ENCODE results near the gene RAD51B. TPM values are rescaled to one million over a fixed set of nuclear protein-coding genes. Genes with fewer than 3 reads are reported as not detected.

The RAD51B gene
- total RNA-seq, 3 donors from 2014 or later: 10.6 to 77.6 (median 33.8) TPM

DNA sequence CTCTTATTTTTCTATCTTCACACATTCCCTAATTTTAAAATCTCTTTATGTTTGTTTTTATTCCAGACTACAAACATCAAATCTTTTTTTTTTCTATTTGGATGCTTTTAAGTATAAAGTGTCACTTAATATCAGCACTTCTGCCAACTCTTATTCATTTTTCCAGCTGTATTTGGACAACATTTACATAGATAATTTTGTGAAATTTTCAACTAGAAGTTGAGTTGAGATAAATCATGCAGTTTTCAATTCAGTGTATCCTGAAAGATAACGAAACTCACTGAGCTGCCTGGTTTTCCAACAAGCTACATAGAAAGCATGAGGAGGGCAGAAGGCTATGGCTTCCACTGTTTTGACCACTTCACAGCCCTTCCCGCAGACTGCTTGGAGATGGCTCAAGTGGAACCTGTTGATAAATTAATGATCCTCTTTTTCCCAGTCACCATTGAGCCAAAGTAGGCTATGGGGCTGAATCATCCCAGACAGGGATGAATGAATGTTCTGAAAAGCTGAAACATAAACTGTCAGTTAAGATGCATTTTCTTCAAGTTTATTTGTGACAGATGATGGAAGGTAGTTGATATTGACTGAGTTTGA lies 213.9 kb downstream of the RAD51B start:
- no peak overlapping the region for H3K27ac ChIP-seq
- no peaks in the 10 kb centered on the region for H3K36me3 ChIP-seq
- no peaks in the 10 kb centered on the region for H3K27me3 ChIP-seq
- H3K9me3 ChIP-seq: no peaks in the 10 kb centered on the region
- H3K4me3 ChIP-seq: no peak overlapping the region
- intact Hi-C loops (cut with DNase I; ENCODE audit: low total_unique reads): no loop called here
- TF ChIP-seq CTCF (IDR thresholded peaks at IDR 0.05): no peak
- DNase-seq (ENCODE audit: low spot score in 2 of 2): no peak
- no peaks in the 10 kb centered on the region for H3K4me1 ChIP-seq

- no peak for DNase-seq (ENCODE audit: low spot score in 2 of 2)
- Histone ChIP-seq H3K27me3 (no peaks in the 10 kb centered on the region), H3K4me3 (no peak overlapping the region), H3K27ac (no peak overlapping the region), H3K36me3 (no peaks in the 10 kb centered on the region), H3K9me3 (no peaks in the 10 kb centered on the region), H3K4me1 (no peaks in the 10 kb centered on the region)
- intact Hi-C loops (cut with DNase I; ENCODE audit: low total_unique reads): no loop called here
- no peak for TF ChIP-seq POLR2A (IDR thresholded peaks at IDR 0.05)
- TF ChIP-seq CTCF (IDR thresholded peaks at IDR 0.05): no peak
- no peak for TF ChIP-seq POLR2AphosphoS5 (IDR thresholded peaks at IDR 0.05)
These were observed 215.3 kb downstream of the RAD51B start for GRCh38 chr14:68034896-68035295.

DNA sequence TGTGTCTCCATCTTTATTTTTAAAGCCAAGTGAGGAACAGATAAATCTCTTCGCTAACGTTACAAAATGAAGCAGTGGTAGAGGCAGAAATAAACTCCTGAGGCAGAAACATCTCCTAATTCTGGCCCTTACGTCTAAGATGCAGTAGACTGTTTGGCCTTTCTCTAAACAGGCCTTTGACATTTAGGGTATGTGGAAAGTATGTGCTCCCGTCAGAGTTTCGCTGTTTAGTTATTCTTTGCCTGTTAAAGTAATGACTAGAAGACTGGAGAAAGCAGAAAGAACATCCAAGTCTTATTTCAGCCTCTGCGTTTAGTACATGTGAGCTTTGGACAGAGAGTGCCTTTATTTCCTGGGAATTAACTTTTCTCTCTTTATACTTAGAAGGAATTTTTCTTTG lies 216.6 kb downstream of the RAD51B start:
- Histone ChIP-seq H3K4me3 (no peak overlapping the region), H3K9me3 (no peaks in the 10 kb centered on the region), H3K27me3 (no peaks in the 10 kb centered on the region), H3K36me3 (no peaks in the 10 kb centered on the region), H3K4me1 (no peaks in the 10 kb centered on the region), H3K27ac (no peak overlapping the region)
- DNase-seq (ENCODE audit: low spot score in 2 of 2): no peak
- intact Hi-C loops (cut with DNase I; ENCODE audit: low total_unique reads): no loop called here
- TF ChIP-seq CTCF (IDR thresholded peaks at IDR 0.05): no peak
- TF ChIP-seq POLR2AphosphoS5 (IDR thresholded peaks at IDR 0.05): no peak
- TF ChIP-seq POLR2A (IDR thresholded peaks at IDR 0.05): no peak

DNA sequence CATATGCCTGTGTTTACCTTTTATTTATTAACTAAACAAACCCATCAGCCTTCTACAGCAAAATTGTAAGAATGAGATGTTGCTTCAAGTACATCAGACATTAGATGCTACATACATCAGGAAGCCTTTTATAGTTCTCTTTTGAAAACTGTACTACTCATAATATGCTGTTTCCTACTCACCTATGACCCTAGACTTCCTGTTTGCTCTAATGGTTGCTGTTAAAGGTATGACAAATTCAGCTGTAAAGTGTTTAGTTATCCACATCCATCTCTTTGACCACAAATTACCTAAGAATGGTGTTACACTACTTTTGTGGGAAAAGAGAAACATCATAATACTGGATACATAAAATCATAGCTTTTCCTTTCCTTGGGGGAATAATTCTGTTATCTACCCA lies 220.0 kb downstream of the RAD51B start:
- no peak for DNase-seq (ENCODE audit: low spot score in 2 of 2)
- intact Hi-C loops (cut with DNase I; ENCODE audit: low total_unique reads): no loop called here
- Histone ChIP-seq H3K9me3 (no peaks in the 10 kb centered on the region), H3K27ac (no peak overlapping the region), H3K36me3 (no peaks in the 10 kb centered on the region), H3K27me3 (no peaks in the 10 kb centered on the region), H3K4me3 (no peak overlapping the region), H3K4me1 (no peaks in the 10 kb centered on the region)
- no peak for TF ChIP-seq CTCF (IDR thresholded peaks at IDR 0.05)
- TF ChIP-seq POLR2AphosphoS5 (IDR thresholded peaks at IDR 0.05): no peak
- no peak for TF ChIP-seq POLR2A (IDR thresholded peaks at IDR 0.05)

- no peak for TF ChIP-seq POLR2AphosphoS5 (IDR thresholded peaks at IDR 0.05)
- no peak for TF ChIP-seq POLR2A (IDR thresholded peaks at IDR 0.05)
- TF ChIP-seq CTCF (IDR thresholded peaks at IDR 0.05): no peak
- Histone ChIP-seq H3K27me3 (no peaks in the 10 kb centered on the region), H3K4me3 (no peak overlapping the region), H3K36me3 (no peaks in the 10 kb centered on the region), H3K4me1 (no peaks in the 10 kb centered on the region), H3K27ac (no peak overlapping the region), H3K9me3 (no peaks in the 10 kb centered on the region)
- DNase-seq (ENCODE audit: low spot score in 2 of 2): no peak
- intact Hi-C loops (cut with DNase I; ENCODE audit: low total_unique reads): no loop called here
These were observed 221.2 kb downstream of the RAD51B start for GRCh38 chr14:68040633-68041369.
